ACHN (cell line): ENCODE measurements around the gene OTUB1.

ENCODE experiments used
- DNase-seq: peaks from one replicate; pipeline ENCODE4 v3.0.0-alpha.2; 2015
- in situ Hi-C: cut with HindIII; loops from 2 replicates; pipeline ENCODE4 v1.10.0; 2017; ENCODE audit warnings: low sequenced_read_pairs, low pct_ligation_motif_present, low pct_unique_long_range_greater_than_20kb

Gene OTUB1

DNA sequence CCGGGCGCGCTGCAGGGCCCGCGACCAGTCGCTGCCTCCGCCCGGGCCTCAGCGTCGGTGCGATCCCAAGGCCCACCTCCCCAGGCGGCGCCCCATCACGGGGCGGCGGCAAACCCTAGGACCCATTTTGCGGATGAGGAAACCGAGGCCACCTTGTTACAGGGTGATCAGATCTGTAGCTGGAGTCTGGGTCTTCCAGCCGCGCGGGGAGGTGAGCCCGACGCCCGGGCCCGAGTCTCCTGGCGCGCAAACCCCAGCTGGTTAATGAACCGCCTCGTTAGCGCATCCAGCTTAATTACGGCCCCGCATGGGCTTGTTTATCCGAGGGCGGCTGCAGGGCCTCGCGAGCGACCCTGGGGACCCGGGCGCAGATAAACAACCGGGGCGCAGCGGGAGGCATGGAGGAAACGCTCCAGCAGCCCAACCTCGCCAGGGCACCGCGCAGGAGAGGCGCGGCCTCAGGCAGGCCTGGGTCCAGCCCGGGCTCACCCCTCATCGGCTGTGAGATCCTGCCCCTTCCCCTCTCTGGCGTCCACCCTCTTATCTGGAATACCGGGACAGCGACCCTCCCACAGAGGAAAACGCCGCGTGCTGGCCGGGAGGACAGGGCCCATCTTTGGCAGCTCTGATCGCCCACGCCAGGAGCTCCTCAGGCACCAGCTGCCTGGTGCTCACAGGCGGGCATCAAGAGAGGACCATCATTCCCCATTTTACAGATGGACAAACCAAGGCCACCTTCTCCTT lies 14.7 kb downstream of the OTUB1 start:
- no peak for DNase-seq
- in situ Hi-C loops: no loop called here

DNA sequence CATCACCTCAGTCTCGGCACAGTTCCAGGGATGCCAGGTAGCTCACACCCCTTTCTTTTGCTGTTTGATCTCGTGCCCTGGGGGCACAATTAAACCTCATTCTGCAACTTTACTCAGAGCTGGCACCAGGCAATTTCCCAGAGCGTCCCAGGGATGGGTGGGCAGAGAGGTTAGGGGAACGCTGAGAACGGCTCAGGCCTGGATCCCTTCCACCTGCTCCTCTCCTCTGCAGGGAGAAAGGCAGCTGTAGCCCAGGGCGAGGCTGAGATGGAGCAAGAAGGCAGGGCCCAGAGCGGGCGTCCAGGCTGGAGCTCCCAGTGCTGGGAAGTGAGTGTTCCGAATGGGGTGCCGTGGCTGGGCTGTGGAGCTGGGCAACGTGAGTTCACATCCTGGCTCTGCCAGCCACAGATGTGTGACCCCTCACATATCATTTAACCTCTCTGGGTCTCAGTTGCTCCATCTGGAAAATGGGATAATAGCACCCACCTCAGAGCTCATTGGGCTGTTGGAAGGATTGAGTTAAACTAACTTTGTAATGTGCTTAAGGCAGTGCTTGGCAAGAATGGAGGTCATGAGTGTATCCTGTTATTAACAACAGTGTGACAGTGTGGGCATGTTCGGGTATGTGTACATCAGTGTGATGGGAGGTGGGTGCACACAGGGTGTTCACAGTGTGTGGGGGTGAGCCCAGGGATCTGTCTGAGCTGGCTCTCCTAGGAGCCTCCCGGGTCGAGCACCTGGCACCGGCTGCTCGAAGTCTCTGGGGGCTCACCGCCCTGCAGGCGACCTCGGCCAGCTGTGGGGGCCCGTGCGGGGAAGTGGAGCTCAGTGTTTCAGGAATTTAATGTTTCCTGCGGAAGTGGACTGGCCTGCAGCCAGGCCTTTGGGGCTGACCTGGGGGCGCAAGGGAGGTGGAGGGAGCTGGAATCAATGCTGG lies 15.5 kb downstream of the OTUB1 start:
- in situ Hi-C loops: no loop called here
- DNase-seq: no peak

DNA sequence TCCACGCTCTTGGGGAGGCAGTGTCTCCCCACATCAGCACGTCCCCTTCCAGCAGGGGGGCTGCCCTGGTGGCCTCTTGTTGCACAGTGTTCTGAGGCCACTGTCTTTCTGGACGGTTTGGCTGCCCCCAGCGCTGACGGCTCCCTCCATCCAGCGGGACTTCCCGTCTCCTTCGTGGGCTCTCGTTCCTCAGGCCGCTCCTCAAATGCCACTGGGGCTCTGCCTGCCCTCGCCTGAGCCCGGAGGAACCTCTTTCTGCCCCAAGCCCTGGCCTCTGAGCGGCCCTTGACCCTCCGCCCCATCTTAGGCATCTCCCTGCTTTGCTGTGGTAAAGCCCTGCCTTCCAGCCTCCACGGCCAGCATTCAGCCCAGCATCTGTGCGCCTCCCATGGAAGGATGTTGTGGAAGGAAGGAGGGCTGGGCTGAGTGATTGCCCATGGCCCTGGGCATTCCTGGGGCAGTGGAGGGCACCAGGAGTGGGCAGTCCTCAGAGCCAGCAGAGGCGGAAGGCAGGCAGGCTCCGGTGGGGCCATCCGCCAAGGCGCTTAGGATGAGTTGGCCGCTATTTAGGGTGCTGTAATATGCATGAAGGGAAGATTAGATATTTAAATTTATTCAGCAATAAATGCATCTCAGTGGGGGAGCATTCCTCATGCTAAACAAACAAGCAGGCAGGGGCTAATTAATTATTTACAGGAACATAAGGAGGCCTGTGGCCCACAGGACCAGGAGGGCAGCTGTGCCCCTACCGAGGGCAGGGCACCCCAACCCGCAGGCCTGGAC lies 17.8 kb downstream of the OTUB1 start:
- in situ Hi-C loops: no loop called here
- DNase-seq: peak; percentile 31

DNA sequence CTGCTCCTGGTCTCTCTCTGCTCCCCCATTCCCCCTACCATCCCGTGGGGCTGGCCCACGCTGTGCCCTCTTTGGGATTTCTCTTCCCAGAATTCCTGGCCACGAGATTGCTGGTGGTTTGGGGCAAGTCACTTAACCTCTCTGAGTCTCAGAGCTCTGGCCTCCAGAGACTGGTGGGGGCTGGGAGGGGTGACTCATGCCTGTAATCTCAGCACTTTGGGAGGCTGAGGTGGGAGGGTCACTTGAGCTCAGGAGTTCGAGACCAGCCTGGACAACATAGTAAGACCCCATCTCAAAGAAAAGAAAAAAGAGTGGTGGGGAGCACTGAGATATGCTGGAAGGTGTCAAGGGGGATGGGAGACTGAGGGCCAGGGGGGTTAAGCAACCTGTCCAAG lies 18.3 kb downstream of the OTUB1 start:
- in situ Hi-C loops: no loop called here
- peak; percentile 21 for DNase-seq

DNA sequence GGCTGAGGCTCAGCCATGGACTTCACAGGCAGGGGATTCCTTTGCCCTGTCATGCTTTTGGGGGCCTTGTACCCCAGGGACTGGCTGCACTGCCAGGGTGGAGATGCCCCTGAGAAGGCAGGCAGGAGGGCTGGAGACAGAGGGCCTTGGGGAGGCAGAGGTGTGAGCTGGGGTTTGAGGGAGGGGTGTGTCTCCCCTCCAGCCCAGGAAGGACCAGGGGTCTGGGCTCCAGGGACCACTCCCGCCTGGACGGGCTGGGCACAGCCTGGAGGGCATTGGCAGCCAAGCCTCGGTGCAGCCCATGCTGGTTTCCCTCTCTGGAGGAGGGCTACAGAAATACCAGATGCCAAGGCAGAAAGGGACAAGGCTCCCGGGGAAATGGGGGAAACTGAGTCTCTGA lies 19.5 kb downstream of the OTUB1 start:
- in situ Hi-C loops: no loop called here
- no peak for DNase-seq

DNA sequence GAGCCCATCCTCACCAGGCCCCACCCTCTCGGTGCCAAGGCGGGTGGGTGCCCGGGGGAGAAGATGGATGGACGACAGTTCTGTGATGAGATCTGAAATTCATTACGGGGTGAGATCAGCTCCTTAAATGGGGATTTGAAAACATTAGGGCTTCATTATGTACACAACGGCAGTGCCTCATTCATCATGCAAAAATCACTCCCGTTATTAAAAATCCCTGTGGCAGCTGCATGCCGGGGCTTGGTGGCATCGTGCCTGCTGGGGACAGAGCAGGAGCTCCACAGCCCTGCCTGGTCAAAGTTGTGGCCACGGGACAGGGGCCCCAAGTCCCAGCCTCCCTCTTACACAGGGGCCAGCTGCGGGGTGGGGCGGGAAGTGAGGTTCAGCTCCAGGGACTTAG lies 20.2 kb downstream of the OTUB1 start:
- DNase-seq: no peak
- in situ Hi-C loops: no loop called here

DNA sequence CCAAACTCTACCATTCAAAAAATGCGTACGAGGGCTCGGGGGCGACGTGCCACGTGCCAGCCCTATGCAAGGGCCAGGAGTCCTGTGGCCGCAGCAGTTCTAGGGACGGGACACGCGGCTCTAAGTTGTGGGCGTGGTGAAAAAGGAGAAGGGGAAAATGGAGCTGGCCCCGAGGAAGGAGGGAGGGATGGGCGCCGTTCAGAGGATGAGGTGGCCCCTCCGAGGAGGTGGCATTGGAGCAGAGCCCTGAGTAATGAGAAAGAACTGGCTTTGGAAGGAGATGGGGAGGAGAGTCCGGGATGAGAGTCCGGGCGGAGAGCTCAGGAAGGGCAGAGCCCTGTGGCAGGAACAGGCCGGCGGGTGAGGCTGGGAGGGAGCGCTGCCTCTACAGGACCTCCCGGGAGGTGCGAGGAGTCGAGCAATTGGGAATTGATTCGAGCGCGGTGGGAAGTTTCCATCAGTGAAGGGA lies 21.0 kb downstream of the OTUB1 start:
- in situ Hi-C loops: no loop called here
- DNase-seq: peak; percentile 58

DNA sequence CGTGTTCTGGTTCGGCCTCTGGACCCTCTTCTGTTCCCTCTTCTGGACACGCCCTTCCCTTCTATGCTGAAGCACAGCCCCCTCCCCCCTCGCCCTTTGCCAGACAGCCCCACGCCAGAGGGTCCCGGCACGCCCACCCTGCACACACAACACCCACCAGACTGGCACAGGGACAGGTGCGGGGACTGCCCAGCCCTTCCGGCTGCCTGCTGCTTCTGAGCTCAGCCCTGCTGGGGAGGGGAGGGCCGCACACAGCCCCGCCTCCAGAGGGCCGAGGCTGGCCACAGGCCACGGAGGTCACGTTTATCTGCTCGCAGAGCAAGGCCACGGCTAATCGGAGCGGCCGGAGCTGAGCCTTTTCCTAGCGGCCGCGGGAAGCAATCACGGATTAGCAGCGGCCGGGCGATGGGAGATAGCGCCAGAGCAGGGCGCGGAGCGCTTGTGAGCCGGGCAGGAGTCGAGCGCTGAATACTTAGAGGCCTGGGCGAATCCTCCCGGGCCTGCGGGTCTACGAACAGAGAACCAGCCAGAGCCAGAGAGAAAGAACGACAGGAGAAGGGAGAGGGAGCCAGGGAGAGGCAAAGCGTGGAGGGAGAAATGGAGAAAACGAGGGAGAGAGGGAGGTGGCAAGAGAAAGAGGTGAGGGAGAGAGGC lies 21.5 kb downstream of the OTUB1 start:
- peak; percentile 79 for DNase-seq
- in situ Hi-C loops: no loop called here

DNA sequence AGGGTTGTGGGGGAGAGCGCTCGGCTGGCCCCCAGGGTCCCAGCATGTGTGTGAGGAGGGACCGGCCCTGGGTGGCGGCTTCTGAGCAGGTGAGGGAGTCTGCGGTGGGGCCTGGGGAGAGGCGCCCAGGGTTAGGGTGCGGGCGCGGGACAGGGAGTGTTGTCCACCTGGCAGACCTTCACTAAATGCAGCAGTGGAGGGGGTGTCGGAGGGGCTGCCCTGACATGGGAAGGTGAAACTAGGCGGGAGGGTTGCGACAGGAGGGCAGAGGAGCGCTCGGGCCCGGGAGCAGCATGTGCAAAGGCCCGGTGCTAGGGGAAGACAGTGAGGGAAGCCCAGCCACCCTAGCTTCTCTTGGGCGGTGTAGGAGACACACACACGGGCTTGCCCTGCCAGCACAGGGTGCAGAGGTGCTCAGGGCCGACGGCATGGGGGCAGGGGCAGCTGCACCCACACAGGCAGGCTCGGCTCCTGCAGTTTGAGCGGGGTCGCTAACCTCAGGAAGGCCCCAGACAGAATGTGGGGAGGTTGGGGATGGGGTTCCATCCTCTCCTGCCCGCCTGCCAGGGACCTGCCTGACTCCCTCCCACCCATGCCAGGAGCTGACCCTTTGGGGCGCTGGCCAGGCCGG lies 22.2 kb downstream of the OTUB1 start:
- in situ Hi-C loops: no loop called here
- no peak for DNase-seq

DNA sequence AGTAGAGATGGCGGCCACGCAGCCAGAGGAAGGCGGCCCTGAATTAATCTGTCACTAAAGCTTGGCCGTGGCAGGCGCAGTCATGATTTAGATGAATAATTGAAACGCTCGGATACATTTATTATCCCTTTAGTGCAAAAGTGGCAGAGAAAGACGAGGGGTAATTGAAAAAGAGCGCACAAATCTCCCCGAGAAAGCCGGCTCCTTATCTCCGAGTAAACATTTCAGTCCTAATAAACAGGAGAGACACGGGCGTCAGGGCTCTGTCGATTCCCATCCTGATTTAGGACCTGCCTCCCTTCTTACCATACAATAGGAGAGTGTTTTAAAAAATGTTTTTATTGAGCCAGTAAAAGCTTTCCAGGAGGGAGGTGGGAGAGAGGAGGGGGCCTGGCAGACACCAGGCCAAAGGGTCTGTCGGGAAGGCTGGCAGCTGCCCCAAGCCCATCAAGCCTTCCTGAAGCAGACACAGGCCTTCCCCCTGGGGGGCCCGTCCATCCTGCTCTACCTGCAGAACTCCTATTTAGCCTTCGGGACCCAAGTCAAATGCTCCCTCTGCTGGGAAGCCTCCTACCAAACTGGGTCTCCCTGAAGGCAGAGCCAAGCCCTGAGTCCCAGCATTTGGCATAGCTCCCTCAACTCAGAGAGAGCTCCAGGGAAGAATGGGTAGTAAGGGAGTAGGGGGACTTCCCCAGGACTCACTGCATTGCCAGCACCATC lies 22.8 kb downstream of the OTUB1 start:
- no peak for DNase-seq
- in situ Hi-C loops: no loop called here

DNA sequence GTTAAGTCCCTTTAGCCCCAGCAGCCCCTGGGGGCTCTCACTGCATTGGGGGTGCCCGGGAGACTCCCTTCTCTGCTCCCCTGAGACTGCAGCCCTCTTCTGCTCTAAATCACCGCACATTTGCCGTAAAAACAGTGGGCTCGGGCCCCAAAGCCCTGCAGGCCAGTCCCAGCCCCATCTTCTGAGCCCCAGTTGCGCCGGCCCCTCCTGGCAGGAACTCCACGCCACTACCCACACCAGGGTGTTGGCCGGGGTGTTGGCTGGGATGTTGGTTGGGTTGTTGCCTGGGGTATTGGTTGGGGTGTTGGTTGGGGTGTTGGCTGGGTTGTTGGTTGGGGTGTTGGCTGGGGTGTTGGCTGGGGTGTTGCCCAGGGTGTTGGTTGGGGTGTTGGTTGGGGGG lies 23.5 kb downstream of the OTUB1 start:
- in situ Hi-C loops: no loop called here
- DNase-seq: no peak

DNA sequence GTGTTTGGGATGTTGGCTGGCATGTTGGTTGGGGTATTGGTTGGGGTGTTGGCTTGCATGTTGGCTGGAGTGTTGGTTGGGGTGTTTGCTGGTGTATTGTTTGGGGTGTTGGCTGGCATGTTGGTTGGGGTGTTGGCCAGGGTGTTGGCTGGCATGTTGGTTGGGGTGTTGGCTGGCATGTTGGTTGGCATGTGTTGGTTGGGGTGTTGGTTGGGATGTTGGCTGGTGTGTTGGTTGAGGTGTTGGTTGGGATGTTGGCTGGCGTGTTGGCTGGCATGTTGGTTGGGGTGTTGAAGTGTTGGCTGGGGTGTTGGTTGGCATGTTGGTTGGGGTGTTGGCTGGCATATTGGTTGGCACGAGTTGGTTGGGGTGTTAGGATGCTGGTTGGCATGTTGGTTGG lies 24.5 kb downstream of the OTUB1 start:
- in situ Hi-C loops: no loop called here
- DNase-seq: no peak

DNA sequence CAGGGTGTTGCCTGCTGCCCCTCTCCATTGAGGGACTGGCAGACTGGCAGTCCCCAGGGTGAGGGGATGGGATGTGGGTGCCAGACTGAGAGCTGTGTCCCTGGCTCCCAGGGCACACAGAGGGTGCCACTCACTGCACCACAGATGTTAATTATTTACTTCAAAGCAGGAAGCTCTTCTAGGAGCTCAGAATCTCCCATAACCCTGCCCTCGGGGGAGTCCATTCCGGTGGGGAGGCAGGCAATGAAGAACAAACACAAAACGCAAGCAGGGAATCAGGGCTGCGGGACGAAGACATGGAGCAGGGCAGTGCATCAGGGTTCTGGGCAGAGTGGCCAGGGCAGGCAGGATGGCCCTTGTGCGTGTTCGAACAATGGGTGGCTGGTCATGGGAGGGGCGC lies 25.1 kb downstream of the OTUB1 start:
- in situ Hi-C loops: no loop called here

DNA sequence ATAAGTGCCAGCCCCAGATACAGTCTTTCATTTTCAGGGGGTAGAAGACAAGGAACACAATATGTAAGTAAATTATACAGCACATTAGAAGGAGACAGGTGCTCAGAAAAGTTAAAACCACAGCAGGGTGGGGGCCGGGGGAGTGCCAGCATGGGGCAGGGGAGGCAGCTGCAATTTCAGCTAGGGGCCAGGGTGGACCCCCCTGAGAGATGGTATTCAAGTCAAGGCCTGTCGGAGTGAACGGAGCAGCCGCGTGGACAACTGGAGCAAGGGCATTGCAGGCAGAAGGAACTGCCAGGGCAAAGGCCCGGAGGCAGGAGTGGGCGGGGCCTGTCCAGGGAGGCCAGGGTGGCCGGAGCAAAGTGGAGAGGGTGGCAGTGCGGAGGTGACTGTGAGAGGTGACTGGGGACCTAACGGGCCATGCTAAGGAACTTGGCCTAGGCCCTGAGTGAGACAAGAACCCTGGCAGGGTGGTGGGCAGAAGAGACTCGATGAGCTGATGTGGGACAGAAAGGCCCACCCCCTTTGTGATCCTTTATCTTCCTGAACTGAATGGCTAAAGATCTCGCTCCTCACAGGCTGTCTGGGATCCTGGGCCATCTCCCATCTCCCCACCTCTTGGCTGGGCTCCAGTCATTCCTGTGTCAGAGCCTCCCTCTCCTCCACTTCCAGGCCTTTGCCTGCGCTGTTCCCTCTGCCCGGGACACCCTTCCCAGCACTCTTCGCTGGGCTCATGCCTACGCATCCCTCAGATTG lies 27.1 kb downstream of the OTUB1 start:
- in situ Hi-C loops: no loop called here
- DNase-seq: no peak

More for the DNA sequence above, 25.1 kb downstream of the OTUB1 start:
- no peak for DNase-seq

DNA sequence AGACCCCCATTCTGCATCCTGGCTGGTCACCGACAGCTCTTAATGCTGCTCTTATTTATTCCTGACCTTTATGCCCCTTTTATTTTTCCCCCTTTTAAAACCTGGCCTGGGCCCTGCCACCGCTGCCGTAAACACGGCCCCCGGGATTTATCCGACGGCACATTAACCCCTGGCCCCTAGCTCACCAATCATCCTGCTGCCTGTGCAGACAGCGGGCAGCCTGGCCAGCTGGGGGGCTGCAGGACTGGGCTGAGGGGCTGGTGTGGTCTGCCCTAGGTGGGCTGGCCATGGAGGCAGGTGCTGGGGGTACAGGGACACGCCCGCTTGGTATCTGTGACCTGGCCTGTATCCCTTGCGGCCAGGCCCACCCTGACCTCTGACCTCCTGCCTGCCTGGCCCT lies 28.1 kb downstream of the OTUB1 start:
- in situ Hi-C loops: no loop called here
- no peak for DNase-seq

DNA sequence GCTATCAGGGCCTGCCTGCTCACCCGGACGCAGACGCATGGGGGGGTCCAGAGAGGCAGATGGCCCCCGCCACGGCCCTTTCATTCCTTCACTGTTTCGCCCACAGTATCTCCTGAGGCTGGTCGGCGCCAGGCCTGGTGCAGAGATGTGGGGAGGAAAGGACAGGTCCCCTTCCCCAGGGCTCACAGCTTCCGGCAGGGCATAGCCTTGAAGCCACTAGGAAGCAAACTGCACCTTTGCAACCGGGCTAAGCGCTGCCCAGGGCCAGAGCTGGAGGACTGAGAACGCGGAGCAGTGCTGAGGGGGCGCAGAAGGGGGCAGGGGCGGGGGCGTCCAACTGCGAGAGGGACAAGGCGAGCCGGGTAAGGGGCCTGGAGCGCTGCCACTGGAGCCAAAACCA lies 29.3 kb downstream of the OTUB1 start:
- no peak for DNase-seq
- in situ Hi-C loops: no loop called here
